22Rv1 (cell line): ENCODE results near the gene RAD51D.

Experiments used
- CTCF ChIP-seq: fragments of 450-650 bp; IDR thresholded peaks from 2 replicates; pipeline ENCODE4 v1.5.1; 2017; ENCODE audit warnings: mild to moderate bottlenecking
- ZFX ChIP-seq: fragments of 450-650 bp; IDR thresholded peaks from 2 replicates; pipeline ENCODE4 v1.6.1; 2017; ENCODE audit warnings: antibody characterized with exemption, borderline replicate concordance

GRCh38 chr17:35057332-35057915 is 62.2 kb downstream of the RAD51D start:
- no peak for TF ChIP-seq CTCF
- no peak for TF ChIP-seq ZFX
